GM12878 (cell line): ENCODE measurements around the gene RIMBP2. TPM values are rescaled to one million over a fixed set of nuclear protein-coding genes. Genes with fewer than 3 reads are reported as not detected.

ENCODE experiments used
- ATAC-seq: fragments of 200-7000 bp; cut with Tn5 transposase; 3 replicates; pipeline ENCODE4 v1.9.1; 2020; ENCODE audit warnings: mild to moderate bottlenecking, moderate library complexity
- BruUV-seq: library from RNA; stranded (reverse); fragments of 400-500 nt; replicated peaks from 2 replicates; lab custom pipeline; 2021; lab: Mats Ljungman, UMichigan
- CTCF ChIA-PET: fragments of 300-600 bp; sonication (Branson Sonifier 250); formaldehyde crosslinking; extraction: SDS; loops from one replicate; lab custom pipeline; 2021; ENCODE audit warnings: inconsistent platforms; lab: Yijun Ruan, JAX
- POLR2A ChIA-PET: fragments of 350-600 bp; formaldehyde crosslinking; extraction: SDS; loops from one replicate; lab custom pipeline; 2021; ENCODE audit warnings: inconsistent platforms; lab: Charles Lee
- RAD21 ChIA-PET: fragments of 300-600 bp; sonication (Branson Sonifier 250); formaldehyde crosslinking; loops from one replicate; lab custom pipeline; 2023; ENCODE audit warnings: antibody characterized with exemption; ENCODE audit not compliant: unreplicated experiment; lab: Charles Lee
- SMC1A ChIA-PET: fragments of 300-600 bp; sonication (Branson Sonifier 250); formaldehyde crosslinking; loops from one replicate; lab custom pipeline; 2023; ENCODE audit not compliant: unreplicated experiment, uncharacterized antibody; lab: Charles Lee
- DNase-seq: peaks from one replicate; pipeline ENCODE4 v3.0.0-alpha.2; 2011; ENCODE audit warnings: low read depth, low spot score
- FAIRE-seq: peaks from 3 replicates; lab custom pipeline; 2011; peaks lifted over from hg19 to GRCh38; lab: Jason Lieb, UNC
- H2AFZ ChIP-seq: 2 replicates; pipeline ENCODE4 v1.6.0; 2011; ENCODE audit warnings: low read depth, low read length, control low read depth; ENCODE audit not compliant: control insufficient read depth
- H3K27ac ChIP-seq: 2 replicates; pipeline ENCODE4 v1.5.1; 2011; ENCODE audit warnings: control low read depth; ENCODE audit not compliant: control insufficient read depth, insufficient read depth
- H3K27me3 ChIP-seq, 2 experiments: replicated peaks in 1 of 2; 2 replicates each; pipeline versions ENCODE4 v1.6.0 to v1.6.1; 2011; ENCODE audit warnings: low read length in 1 of 2; ENCODE audit not compliant: control insufficient read depth in 2 of 2, insufficient read depth in 2 of 2
- H3K36me3 ChIP-seq, 2 experiments: 2 replicates each; pipeline ENCODE4 v1.5.1; 2011; ENCODE audit warnings: low read length in 1 of 2; ENCODE audit not compliant: control insufficient read depth in 2 of 2, insufficient read depth in 2 of 2
- H3K4me1 ChIP-seq: 2 replicates; pipeline ENCODE4 v1.6.1; 2011; ENCODE audit warnings: mild to moderate bottlenecking, low read length, moderate library complexity, mixed read lengths; ENCODE audit not compliant: control insufficient read depth, insufficient read depth
- H3K4me2 ChIP-seq: 2 replicates; pipeline ENCODE4 v1.6.0; 2011; ENCODE audit warnings: control low read depth; ENCODE audit not compliant: control insufficient read depth, insufficient read depth
- H3K4me3 ChIP-seq: fragments of 200-600 bp; sonication (generic); 2 replicates; pipeline ENCODE4 v1.5.1; 2016
- H3K79me2 ChIP-seq: 2 replicates; pipeline ENCODE4 v1.6.0; 2011; ENCODE audit warnings: low read length; ENCODE audit not compliant: control insufficient read depth, insufficient read depth
- H3K9ac ChIP-seq: 2 replicates; pipeline ENCODE4 v1.8.0; 2011; ENCODE audit warnings: low read length, control low read depth, mixed read lengths; ENCODE audit not compliant: control insufficient read depth, insufficient read depth
- H3K9me3 ChIP-seq: replicated peaks from 3 replicates; pipeline ENCODE4 v1.5.1; 2011; ENCODE audit warnings: mild to moderate bottlenecking, low read length; ENCODE audit not compliant: control insufficient read depth, insufficient read depth
- H4K20me1 ChIP-seq: 2 replicates; pipeline ENCODE4 v1.6.0; 2011; ENCODE audit not compliant: control insufficient read depth, insufficient read depth
- EED ChIP-seq: sonication (generic); IDR thresholded peaks from 2 replicates; pipeline ENCODE4 v1.6.1; 2016; ENCODE audit warnings: antibody characterized with exemption, low read depth
- ETV6 ChIP-seq, 2 experiments: fragments of 450-650 bp in 1 of 2; IDR thresholded peaks in 1 of 2; conservative IDR thresholded peaks in 1 of 2; 2 replicates each; pipeline ENCODE4 v1.6.1; 2014; ENCODE audit warnings: antibody characterized with exemption in 1 of 2, borderline replicate concordance in 1 of 2, low read depth in 1 of 2, mild to moderate bottlenecking in 1 of 2, moderate library complexity in 1 of 2
- LARP7 ChIP-seq: fragments of 450-650 bp; IDR thresholded peaks from 2 replicates; pipeline ENCODE4 v1.6.1; 2017; ENCODE audit warnings: mild to moderate bottlenecking
- NFIC ChIP-seq: IDR thresholded peaks from 2 replicates; pipeline ENCODE4 v1.6.1; 2012; ENCODE audit warnings: low read depth, mild to moderate bottlenecking, inconsistent platforms, low read length, moderate library complexity
- PBX3 ChIP-seq: IDR thresholded peaks from 2 replicates; pipeline ENCODE4 v1.6.1; 2011; ENCODE audit warnings: mild to moderate bottlenecking, low read depth, low read length, moderate library complexity; ENCODE audit not compliant: insufficient replicate concordance
- SP1 ChIP-seq: IDR thresholded peaks from one replicate; pipeline ENCODE4 v1.6.1; 2011; ENCODE audit warnings: low read depth, low read length
- SREBF1 ChIP-seq: IDR thresholded peaks from 2 replicates; pipeline ENCODE4 v1.6.1; 2012; ENCODE audit warnings: mild to moderate bottlenecking, low read length
- STAT3 ChIP-seq: IDR thresholded peaks from 2 replicates; pipeline ENCODE4 v1.6.1; 2011; ENCODE audit warnings: low read depth, low read length, improper control_type of control experiment
- TAF1 ChIP-seq: IDR thresholded peaks from 2 replicates; pipeline ENCODE4 v1.6.1; 2011; ENCODE audit warnings: mild to moderate bottlenecking, low read depth, low read length, borderline replicate concordance
- ZBED1 ChIP-seq: IDR thresholded peaks from 2 replicates; pipeline ENCODE4 v1.6.1; 2016; ENCODE audit warnings: borderline replicate concordance
- WGBS: methylation state at CpG from one replicate; pipeline ENCODE4 v1.1.6; 2016; ENCODE audit warnings: low lambda C conversion rate; ENCODE audit not compliant: insufficient replicate concordance, insufficient coverage; ENCODE audit errors: missing lambda C conversion rate; 5-methylcytosine and 5-hydroxymethylcytosine counted together
- in situ Hi-C: fragments of 300-500 bp; cut with MboI; formaldehyde crosslinking; loops from 9 replicates; pipeline ENCODE4 v1.14.3; 2018; ENCODE audit warnings: mixed read lengths
- intact Hi-C: fragments of 100-400 bp; cut with micrococcal nuclease; formaldehyde crosslinking; loops from one replicate; pipeline ENCODE4 v1.14.2; 2022; ENCODE audit not compliant: unreplicated experiment
- polyA plus RNA-seq, 11 experiments: library from polyadenylated mRNA; depleted of rRNA in 4 of 11; unstranded in 6 of 11; stranded (reverse) in 5 of 11; fragments of >200 nt; fragmentation: Nextera tagmentation in 4 of 11; fragmentation: Illumina TruSeq in 1 of 11; extraction: Ambion mirVana in 4 of 11; extraction: Trizol in 1 of 11; gene quantifications; 1 replicate in 1 of 11; 2 replicates in 10 of 11; pipeline versions ENCODE4 v1.2.1 to v1.2.3, GENCODE V29; 2011 to 2016; ENCODE audit warnings: inconsistent platforms in 2 of 11, missing spikeins in 2 of 11, low read depth in 1 of 11
- total RNA-seq, 4 experiments: library from RNA; depleted of rRNA in 3 of 4; stranded (reverse); fragments of >200 nt in 3 of 4; fragmentation: Illumina TruSeq in 1 of 4; extraction: Trizol in 1 of 4; gene quantifications; 2 replicates each; pipeline versions ENCODE4 v1.2.1 to v1.2.3, GENCODE V29; 2013 to 2021

RIMBP2 gene
- total and polyA plus RNA-seq, 10 of the 15 experiments (the other 5 are each of a cell fraction or from before 2014, with no cell fraction given), result 0.04 to 2.9 (median 0.07) TPM; not detected in 1

GRCh38 chr12:130620756-130621155 is 95.3 kb downstream of the RIMBP2 start:
- ChIA-PET SMC1A (no interaction called here), CTCF (no interaction called here), POLR2A (no interaction called here), RAD21 (no interaction called here)
- Histone ChIP-seq H3K9ac (no peak overlapping the region), H3K9me3 (peaks cover 2% of the 10 kb centered on the region; the same call in 2 of the 3 replicates), H3K79me2 (no peaks in the 10 kb centered on the region), H3K27ac (no peak overlapping the region), H2AFZ (no peak overlapping the region), H3K36me3 (no peaks in the 10 kb centered on the region), H3K27me3 (no peaks in the 10 kb centered on the region), H4K20me1 (no peaks in the 10 kb centered on the region), H3K4me2 (no peak overlapping the region), H3K4me3 (no peak overlapping the region), H3K4me1 (no peaks in the 10 kb centered on the region)
- no peak for TF ChIP-seq TAF1
- BruUV-seq, result no TSS peak
- ATAC-seq, result no peak
- FAIRE-seq, result no peak
- no peak for DNase-seq
- intact Hi-C loops (no loop called here), in situ Hi-C loops (no loop called here)
- 6% methylated on average over 6 of the region's 6 CpGs for WGBS

DNA sequence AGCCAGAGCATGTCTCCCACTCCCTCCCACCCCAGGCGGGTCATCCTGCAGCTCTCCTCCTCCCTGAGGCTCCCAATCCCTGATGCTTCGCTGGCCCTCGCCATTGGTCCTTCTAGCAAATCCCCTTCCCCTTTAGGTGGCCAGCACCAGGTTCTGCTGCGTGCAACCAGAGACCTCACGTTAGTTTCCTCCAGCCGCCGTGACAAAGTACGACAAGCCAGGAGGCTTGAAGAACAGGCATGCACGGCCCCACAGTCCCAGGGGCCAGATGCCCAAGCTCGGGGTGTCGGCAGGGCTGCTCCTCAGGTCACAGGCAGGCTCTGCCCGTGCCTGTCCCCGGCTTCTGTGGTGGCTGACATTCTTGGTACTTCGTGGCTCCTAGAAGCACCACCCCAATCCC is 95.8 kb downstream of the RIMBP2 start:
- ATAC-seq (no peak), DNase-seq (no peak), FAIRE-seq (no peak)
- H3K4me2 ChIP-seq, result no peak overlapping the region
- no peaks in the 10 kb centered on the region for H3K27me3 ChIP-seq
- no peak overlapping the region for H2AFZ ChIP-seq
- H3K9me3 ChIP-seq, result peaks cover 2% of the 10 kb centered on the region; the same call in 2 of the 3 replicates
- H3K27ac ChIP-seq, result no peak overlapping the region
- ChIA-PET POLR2A (no interaction called here), SMC1A (interaction anchor here (1.2 kb wide), 1 partner anchor 11 kb away, joined by 3 read pairs; no protein-coding TSS in a partner anchor), RAD21 (no interaction called here), CTCF (no interaction called here)
- no peaks in the 10 kb centered on the region for H3K36me3 ChIP-seq
- no peaks in the 10 kb centered on the region for H3K4me1 ChIP-seq
- no peak for TF ChIP-seq SREBF1
- no peak for TF ChIP-seq SP1
- no peak for TF ChIP-seq EED
- no peak for TF ChIP-seq STAT3
- no peak for TF ChIP-seq NFIC
- TF ChIP-seq PBX3, result no peak
- no peak for TF ChIP-seq ETV6 (conservative IDR thresholded peaks at IDR 0.05 in 1 of 2, IDR thresholded peaks at IDR 0.05 in 1 of 2; ENCODE audit: borderline replicate concordance in 1 of 2, low read depth in 1 of 2)
- no peak for TF ChIP-seq ZBED1
- no peak for TF ChIP-seq LARP7
- H3K79me2 ChIP-seq, result no peaks in the 10 kb centered on the region
- H4K20me1 ChIP-seq, result no peaks in the 10 kb centered on the region
- H3K9ac ChIP-seq, result no peak overlapping the region
- intact Hi-C loops, result no loop called here
- WGBS, result 17% methylated on average over 14 of the region's 14 CpGs
- in situ Hi-C loops, result no loop called here
- H3K4me3 ChIP-seq, result no peak overlapping the region
- no TSS peak for BruUV-seq
